ENCODE measurements around the gene RBM15B.

GRCh38 chr3:51390246-51391074, 625 bp upstream of the RBM15B start:
- TF ChIP-seq EZH2 (IDR thresholded peaks at IDR 0.05; ENCODE audit: borderline replicate concordance, insufficient read depth, low read depth, low read length, poor library complexity, severe bottlenecking) (no peak), CTCF (IDR thresholded peaks at IDR 0.05) (no peak)
